ENCODE results near the gene CACNA1E.

Gene CACNA1E

DNA sequence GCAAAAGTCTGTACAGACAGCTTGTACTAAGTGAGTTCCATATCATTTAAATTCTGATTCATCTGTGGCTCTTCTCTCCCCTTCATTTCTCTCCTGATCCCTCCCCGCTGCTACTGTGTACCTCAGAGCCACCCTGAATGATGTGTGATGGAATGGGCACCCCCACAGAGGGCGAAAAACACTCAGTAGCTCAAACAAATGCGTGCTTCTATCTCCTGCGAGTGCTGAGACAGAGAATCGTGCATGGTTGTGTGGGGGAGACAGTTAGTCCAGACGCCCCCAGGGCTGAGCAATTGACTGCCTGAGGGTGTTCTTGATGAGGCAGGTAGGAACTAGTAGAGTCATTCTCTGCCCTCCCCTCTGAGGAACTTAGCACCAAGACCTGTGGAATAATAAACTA, 308.4 kb downstream of the CACNA1E start:
- H3K27ac ChIP-seq = no peak overlapping the region
- TF ChIP-seq, protein P1, sequence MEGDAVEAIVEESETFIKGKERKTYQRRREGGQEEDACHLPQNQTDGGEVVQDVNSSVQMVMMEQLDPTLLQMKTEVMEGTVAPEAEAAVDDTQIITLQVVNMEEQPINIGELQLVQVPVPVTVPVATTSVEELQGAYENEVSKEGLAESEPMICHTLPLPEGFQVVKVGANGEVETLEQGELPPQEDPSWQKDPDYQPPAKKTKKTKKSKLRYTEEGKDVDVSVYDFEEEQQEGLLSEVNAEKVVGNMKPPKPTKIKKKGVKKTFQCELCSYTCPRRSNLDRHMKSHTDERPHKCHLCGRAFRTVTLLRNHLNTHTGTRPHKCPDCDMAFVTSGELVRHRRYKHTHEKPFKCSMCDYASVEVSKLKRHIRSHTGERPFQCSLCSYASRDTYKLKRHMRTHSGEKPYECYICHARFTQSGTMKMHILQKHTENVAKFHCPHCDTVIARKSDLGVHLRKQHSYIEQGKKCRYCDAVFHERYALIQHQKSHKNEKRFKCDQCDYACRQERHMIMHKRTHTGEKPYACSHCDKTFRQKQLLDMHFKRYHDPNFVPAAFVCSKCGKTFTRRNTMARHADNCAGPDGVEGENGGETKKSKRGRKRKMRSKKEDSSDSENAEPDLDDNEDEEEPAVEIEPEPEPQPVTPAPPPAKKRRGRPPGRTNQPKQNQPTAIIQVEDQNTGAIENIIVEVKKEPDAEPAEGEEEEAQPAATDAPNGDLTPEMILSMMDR (conservative IDR thresholded peaks at IDR 0.05) = no peak

GRCh38 chr1:181793831-181794230, 310.5 kb downstream of the CACNA1E start:
- no peak overlapping the region for H3K27ac ChIP-seq
- TF ChIP-seq, protein P1 (conservative IDR thresholded peaks at IDR 0.05) = no peak

DNA sequence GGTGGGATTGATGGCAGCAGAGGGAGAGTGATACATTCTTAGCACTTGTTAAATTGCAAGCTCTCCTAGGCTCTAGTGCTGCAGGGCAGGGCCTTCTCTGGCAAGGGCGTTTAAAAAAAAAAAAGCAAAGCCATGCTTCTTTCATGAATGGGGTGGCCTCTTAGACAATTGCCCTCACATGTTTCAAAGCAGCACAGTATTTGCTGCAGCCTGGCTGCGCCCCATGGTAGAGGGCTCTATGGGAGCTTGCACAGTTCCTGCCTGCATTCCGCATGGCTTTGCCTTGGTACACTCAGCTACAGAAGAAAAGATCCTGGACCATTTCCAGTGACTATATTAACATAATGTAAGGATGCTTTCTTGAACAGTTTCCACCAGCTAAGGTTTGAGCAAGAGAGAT, 311.0 kb downstream of the CACNA1E start:
- TF ChIP-seq, protein P1 (conservative IDR thresholded peaks at IDR 0.05) = no peak
- no peak overlapping the region for H3K27ac ChIP-seq

DNA sequence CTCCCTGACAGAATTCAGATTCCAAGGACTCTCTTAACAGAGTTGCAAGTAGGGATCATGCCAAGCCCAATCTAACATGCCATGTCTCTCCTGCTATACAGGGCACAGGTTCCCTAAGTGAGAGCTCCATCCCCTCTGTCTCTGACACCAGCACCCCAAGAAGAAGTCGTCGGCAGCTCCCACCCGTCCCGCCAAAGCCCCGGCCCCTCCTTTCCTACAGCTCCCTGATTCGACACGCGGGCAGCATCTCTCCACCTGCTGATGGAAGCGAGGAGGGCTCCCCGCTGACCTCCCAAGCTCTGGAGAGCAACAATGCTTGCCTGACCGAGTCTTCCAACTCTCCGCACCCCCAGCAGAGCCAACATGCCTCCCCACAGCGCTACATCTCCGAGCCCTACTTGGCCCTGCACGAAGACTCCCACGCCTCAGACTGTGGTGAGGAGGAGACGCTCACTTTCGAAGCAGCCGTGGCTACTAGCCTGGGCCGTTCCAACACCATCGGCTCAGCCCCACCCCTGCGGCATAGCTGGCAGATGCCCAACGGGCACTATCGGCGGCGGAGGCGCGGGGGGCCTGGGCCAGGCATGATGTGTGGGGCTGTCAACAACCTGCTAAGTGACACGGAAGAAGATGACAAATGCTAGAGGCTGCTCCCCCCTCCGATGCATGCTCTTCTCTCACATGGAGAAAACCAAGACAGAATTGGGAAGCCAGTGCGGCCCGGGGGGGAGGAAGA, 315.0 kb downstream of the CACNA1E start:
- no peak overlapping the region for H3K27ac ChIP-seq
- TF ChIP-seq, protein P1 (conservative IDR thresholded peaks at IDR 0.05) = no peak

DNA sequence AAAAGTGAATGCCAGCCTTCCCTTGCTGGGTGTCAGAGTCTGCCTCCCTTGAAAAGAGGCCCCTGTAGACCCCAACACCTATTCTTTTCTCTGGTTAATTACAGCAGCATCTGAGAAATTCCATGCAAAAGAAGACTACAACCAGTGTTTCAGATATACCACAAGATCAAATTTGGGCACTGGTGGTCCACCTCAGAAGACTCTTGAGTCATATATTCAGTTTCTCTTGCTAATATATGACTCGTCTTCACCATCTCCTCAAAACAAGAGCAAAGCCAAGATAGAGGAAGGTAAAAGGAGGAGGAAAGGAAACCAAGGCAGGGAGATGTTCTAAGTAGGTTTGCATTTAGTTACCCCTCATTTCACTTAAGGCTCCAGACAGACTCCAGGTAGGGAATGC, 318.3 kb downstream of the CACNA1E start:
- TF ChIP-seq, protein P1 (conservative IDR thresholded peaks at IDR 0.05) = no peak
- no peak overlapping the region for H3K27ac ChIP-seq

- TF ChIP-seq, protein P1 (conservative IDR thresholded peaks at IDR 0.05) = no peak
- H3K27ac ChIP-seq = no peak overlapping the region
Measured at GRCh38 chr1:181802466-181802865, 319.1 kb downstream of the CACNA1E start.

GRCh38 chr1:181803421-181803820, 320.1 kb downstream of the CACNA1E start:
- no peak overlapping the region for H3K27ac ChIP-seq
- TF ChIP-seq, protein P1 (conservative IDR thresholded peaks at IDR 0.05) = no peak

Measured in VCaP (cell line).